Inferior parietal cortex (tissue), 1 donor: Measurements from ENCODE around the gene RAI14.

Experiments used
- DNase-seq: peaks from one replicate; pipeline ENCODE4 v3.0.0-alpha.2; 2016; ENCODE audit errors: extremely low spot score

Gene RAI14

GRCh38 chr5:34849253-34849652, 193.1 kb downstream of the RAI14 start:
- no peak for DNase-seq

- no peak for DNase-seq
Measured at GRCh38 chr5:34854459-34855174, 198.5 kb downstream of the RAI14 start.

GRCh38 chr5:34857161-34857560, 201.0 kb downstream of the RAI14 start:
- DNase-seq = no peak

GRCh38 chr5:34857894-34858293, 201.8 kb downstream of the RAI14 start:
- DNase-seq = no peak

GRCh38 chr5:34858790-34859189, 202.7 kb downstream of the RAI14 start:
- DNase-seq = no peak

GRCh38 chr5:34859253-34859652, 203.1 kb downstream of the RAI14 start:
- DNase-seq = no peak

- DNase-seq = no peak
Measured at GRCh38 chr5:34863946-34864345, 207.8 kb downstream of the RAI14 start.

GRCh38 chr5:34865091-34865490, 209.0 kb downstream of the RAI14 start:
- no peak for DNase-seq

GRCh38 chr5:34866989-34867471, 210.9 kb downstream of the RAI14 start:
- no peak for DNase-seq

GRCh38 chr5:34867660-34868059, 211.5 kb downstream of the RAI14 start:
- peak; percentile 22 for DNase-seq

GRCh38 chr5:34868791-34869190, 212.7 kb downstream of the RAI14 start:
- no peak for DNase-seq

GRCh38 chr5:34869256-34869655, 213.1 kb downstream of the RAI14 start:
- peak; percentile 65 for DNase-seq

GRCh38 chr5:34870382-34870781, 214.3 kb downstream of the RAI14 start:
- DNase-seq = no peak

- no peak for DNase-seq
Measured at GRCh38 chr5:34876275-34876674, 220.1 kb downstream of the RAI14 start.

- no peak for DNase-seq
Measured at GRCh38 chr5:34881246-34881645, 225.1 kb downstream of the RAI14 start.
